Measurements from ENCODE around the gene PNMA6E.
A peak's percentile ranks its signal among the peaks of the same experiment; 100 is the strongest.

The PNMA6E gene

DNA sequence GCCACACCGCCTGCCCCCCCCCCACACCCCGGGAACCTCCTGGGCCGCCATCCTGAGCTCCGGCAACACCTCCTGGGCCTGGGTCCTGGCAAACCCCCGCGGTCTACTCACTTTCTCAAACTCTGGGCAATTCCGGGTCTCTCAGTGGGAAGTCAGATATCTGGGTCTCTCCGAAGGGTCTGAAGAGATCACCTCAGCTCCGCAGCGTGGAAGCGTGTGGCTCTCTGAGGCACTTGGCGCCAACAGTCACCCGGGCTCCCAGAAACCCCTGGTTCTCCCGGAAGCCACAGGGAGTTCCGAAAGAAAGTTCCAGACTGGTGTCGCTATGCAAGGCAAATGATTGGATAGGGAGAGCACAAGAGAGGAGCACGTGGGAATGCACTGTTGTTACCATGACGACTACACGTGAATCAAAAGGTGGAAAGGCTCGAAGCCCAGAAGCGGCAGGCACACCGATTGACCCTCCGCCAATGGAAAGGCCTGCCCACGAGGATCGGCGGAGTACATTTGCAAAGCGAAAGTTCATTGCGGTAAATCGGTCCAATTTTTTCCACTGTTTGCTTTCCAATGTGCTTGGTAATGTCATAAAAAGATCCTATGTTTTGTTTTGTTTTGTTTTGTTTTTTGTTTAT is at the start of gene PNMA6E:
Gene PNMA6E (minus strand): TSS at position 218 of the 632 bp plus-strand sequence. CDS start 2,501 bp downstream, outside the sequence.
- no peak for DNase-seq (ENCODE audit: low spot score)

DNA sequence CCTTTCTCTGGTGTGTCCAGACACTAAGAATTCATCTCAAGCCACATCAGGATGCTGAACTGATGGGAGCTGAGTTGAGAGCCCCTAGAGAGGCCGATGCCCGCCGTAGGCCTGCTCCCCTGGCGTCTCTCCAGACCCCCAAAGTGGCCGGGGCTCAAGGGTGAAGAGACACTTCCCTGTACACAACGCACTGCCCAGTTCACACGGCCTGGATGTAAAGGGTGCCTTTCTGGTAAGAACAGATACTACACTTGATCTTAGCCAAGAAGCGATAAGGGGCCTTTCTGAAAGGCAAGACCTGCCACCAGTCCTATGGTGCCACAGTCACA is 49.8 kb upstream of the PNMA6E start:
- no peak for DNase-seq (ENCODE audit: low spot score)

DNA sequence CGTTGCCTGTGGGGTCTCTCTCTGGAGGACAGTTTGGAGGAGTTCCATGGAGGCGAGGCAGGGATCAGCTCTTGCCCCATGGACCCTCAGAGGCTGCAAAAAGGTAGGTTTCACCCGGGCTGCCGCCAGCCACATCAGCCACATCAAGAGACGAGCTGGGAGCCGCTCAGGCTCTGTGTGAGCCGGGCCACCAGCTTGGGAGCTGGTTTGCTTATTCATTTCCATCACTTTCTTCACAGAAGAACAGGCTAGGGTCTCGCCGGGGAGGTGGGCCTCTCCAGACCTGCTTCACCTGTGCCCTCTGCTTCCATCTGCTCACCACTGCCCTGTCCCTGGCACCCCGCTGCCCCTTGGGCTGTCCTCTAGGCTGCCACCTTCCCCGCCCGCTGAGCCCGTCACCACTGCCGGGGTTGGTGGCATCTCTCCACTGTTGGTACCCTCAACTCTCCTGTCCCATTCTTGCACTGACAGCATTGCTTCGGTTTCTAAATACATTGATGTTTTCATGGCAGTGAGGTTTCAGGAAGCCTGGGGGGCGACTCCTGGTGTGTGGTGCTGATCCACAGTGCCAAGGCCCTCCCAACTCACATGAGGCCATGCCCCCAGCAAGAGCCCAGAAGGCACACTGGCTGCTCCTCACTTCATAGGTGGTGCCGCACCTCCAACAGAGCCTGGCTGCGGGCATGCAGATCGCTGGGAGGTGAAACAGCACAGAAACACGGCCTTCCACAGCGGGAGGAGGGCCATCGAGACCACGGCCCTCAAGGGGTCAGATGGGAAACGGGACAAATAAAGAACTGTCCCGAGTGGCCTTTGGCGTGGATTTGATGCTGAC is 49.2 kb upstream of the PNMA6E start:
- no peak for DNase-seq (ENCODE audit: low spot score)

DNA sequence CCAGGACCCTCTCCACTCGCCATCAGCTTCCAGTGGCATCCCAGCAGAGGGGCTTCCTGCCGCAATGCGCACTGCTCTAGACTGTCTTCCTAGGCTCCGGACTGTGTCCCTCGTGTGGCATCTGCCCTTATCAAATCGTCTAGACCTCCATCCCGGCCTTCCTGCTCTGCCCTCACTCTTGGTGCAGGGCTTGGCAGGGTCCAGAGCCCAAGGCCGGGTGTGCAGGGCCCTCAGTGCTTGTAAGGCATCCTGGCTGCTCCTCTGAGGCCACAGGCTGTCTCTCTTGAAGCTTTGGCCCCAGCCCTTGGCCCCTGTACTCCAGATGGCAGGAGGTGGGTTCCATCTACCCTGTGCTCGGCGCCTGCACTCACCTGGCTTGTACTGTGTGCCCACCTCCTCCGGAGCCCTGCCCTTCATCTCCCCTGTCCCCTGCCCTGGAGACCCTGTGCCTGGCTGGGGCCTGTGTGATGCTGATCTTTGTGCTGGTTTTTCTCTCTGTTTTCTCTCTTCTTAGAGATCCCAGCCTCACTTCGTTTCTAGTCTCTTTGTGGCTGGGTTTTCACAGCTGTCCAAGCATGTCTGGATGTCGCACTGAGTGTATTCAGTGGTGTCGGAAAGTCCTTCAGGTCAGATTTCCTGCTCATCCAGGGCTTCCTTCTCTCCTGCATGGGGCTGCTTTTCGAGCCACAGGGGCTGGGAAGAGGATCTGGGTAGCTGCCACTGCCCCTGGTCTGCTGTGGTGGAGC is 48.4 kb upstream of the PNMA6E start:
- DNase-seq (ENCODE audit: low spot score) = no peak

DNA sequence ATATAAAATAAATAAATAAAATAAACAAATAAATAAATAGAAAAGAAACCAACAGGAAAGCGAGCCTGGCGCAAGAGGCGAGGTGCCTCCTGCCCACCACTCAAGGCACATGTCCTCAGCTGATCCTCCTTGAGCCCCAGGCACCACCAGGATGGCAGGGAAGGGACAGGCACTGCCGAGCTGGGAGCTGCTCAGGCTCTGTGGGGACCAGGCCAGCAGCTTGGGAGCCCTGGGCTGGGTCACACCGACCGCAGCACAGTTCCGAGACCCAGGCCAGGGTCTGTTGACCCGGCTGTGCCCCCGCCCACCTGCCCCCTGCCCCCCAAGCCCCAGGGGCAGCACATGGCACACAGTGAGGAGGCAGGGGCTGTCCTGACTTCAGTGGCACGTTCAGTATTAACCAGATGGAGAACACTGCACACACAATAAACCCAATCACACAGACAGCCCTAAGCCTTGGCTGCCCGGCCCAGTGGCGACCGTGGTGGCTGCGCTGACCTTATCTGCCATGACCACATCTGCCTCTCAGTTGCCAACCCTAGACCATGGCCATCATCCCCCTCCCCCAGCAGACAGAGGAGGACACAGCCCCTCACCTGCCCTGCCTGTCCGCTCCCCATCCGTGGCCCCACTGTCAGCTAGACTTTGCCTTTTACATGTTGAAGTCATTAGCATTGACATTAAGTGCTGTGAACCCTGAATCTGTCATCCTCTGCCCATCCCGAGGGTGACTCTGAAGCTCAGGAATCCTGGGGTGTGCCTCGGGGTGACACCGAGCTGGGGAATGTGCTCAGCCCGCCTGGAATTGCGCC is 47.6 kb upstream of the PNMA6E start:
- DNase-seq (ENCODE audit: low spot score) = no peak

DNA sequence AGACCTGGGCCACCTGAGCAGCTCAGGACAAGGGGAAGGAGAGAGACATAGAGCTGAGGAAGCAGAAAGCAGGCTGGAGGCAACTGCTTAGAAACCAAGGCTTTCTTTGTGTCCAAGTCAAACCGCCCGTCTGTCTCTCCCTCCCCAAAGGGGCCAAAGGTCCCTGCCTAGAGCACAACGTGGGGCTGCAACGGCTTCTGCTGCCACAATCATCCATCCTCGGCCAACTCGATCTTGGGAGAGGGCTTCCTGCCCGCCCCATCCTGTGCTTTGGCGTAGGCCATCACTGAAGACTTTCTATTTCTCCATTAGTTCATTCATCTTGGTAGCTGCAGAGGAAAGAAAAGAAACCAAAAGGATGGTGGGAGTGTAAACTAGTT is 46.4 kb upstream of the PNMA6E start:
- no peak for DNase-seq (ENCODE audit: low spot score)

DNA sequence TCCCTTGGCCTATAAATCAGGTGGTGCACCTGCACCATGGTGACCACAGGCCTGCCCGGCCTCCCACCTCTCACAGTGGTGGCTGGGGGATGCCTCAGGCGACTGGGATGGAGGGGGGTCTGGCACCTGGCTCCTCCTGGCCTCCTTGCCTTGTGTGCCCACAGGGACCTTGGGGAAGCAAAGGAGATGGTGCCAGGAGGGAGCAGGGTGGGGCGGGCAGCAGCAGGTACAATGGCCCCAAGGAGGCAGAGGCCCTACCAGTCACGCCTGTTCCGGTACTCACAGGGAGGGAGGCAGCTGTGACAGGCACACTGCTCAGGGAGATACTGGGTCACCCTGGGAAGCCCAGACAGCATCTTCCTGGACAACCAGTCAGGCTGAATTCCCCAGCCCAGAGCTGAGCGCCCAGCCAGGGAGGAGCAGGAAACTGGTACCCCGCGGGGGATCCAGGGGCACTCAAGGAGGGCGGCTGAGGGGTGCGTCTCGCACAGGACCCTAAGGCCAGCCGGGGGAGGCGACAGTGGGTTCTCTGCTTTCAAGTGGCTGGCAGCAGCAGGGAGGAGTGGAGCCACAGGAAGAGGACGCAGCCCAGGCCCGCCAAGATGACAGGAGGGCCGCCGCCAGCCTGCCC is 45.9 kb upstream of the PNMA6E start:
- no peak for DNase-seq (ENCODE audit: low spot score)

DNA sequence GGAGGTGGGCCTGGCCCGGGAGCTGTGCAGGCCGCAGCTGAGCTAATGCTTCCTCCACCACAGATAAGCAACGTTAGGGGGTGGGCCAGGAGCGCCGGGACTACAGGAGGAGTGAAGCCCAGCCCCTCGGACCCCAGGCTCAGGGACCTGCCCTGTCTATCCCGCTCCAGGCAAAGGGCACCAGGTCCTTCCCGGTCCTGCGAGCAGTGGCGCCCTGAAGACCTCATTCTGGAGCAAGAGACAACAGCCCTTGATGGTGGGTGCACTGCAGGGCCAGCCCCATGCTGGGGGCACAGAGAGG is 45.4 kb upstream of the PNMA6E start:
- DNase-seq (ENCODE audit: low spot score) = no peak

DNA sequence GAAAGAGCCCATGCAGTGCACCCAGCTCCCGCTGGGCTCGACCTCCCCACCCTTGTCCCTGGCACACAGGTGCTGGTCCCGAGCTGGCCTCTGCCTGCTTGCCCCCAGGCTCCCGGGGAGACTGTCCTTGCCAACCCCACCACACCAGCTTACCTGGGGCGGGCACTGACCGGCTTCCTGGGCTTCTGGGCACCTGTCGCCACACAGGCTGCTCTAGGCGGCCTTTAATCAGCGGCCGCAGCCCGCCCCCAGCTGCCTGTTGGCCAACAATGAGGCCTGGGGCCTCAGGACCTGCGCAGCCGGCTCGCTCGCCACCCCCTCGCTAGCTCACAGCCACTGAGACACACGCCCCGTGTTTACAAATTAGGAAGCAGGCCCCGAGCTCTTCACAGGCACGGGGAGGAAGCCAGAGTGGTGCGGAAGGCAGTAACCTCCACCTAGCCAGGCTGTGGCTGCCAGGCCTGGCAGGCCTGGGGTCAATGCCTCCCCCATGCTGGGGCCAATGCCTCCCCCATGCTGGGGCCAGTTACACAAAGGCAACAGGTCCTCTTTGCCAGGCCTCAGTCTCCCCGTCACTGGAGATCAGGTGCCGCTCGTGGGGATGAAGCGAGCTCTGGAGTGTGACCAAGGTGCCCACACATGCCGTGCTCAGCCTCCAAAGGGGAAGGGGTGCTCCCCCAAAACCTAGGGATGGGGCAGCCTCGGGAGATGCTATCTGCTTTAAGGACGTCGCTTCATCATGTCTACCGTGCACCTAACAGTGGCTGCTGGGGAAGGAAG is 44.9 kb upstream of the PNMA6E start, which contains the start of gene TREX2:
Gene TREX2 (minus strand): TSS at position 201 of the 780 bp plus-strand sequence. CDS start 626 bp downstream, outside the sequence.
- DNase-seq (ENCODE audit: low spot score) = no peak

DNA sequence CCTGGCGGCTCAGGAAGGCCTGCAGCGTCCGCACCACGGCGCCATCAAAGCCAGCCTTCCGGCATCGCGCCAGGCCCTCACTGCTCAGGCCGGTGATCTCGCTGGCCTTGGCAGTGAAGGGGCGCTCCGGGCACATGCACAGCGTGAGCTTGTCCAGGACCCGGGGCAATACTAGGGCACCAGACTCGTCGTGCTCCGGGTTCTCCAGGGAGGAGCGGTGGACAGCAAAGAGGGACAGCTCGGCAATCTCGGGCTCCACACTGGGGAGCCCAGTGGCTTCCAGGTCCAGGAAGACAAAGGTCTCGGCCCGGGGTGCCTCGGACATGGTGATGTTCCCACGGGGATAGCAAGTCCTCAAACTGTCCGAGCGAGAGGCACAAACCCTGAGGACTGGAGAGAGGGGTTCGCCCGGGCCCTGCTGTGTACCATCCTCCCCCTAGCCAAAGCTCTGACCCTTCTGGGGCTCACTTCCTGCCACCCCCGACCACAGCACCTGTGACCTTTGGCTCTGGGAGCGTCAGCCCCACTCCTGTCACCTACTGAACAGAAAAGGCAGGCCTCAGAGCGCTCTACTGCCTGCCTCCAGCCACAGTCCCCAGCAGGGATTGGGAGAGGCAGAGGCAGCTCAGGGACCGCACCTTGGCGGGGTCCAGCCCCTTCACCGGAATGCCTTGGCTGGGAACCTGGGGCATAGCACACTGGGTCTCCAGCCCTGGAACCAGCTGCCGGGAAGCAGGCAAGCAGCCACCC is 44.1 kb upstream of the PNMA6E start:
- no peak for DNase-seq (ENCODE audit: low spot score)

DNA sequence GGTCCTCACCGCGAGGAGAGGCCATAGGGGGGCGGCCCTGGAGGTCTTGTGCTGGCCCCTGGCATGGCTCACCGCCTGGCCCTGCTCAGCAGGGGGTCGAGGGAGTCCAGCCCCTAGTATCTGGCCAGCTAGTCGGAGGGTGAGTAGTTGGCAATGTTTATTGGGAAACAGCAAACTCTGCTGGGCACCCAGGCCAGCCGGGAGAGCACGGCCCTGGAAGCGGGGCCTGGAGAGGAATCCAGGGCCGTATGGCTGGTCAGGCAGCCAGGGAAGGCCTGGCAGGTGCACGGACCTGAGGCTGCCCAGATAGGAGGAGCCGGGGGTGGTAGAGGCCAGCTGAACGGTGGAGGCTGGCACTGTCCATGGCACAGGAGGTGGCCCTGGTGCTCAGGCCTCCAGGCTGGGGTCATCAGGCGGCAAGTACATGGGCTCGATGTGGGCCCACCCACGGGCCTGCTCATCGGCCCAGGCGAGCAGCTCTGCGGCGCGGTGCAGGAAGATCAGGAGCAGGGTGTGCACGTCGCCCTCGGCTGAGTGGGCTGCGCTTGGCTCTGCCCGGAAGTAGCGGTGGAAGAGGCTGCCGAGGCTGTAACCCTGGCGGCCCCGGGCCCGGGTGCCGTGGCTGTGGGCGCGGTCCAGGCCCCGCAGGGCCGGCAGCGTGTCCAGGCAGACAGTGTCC is 43.3 kb upstream of the PNMA6E start:
- no peak for DNase-seq (ENCODE audit: low spot score)

DNA sequence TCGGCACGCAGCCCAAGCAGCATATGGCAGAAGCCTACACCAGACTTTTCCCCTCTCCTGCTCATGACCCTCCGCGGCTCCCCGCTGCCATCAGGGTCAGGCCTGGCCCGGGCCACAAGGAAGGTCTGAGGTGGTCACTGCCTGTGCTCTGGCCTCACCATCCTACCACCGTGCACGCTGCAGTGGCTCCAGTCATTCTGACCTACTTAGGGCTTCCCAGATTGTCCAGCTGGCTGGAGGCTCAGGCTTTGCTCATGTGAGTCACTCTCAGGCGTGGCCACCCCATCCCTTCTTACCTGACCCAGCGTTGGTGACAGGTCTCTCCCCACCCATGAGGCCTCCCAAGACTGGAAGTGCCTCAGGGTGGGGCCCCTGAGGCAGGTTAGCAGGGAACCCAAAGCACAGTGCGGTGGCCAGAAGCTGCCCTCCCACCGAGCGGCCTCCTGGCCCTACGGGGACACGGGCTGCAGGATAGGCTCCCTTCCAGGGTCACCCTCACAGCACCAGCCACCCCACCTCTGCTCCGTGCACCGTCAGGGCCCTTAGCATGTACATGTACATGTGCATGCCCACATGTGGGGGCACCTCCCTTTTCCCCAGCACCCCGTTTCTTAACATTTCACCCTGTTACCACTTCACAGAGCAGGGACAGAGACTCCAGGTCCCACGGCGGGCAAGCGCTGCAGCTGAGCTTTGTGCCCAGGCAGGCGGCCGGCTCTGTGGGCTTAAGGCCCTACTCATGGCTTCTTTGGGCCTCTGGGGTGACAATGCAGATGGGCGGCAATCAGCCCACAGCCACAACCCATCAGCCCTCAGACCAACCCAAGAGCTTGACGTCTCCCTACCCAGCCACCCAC is 42.6 kb upstream of the PNMA6E start:
- peak; percentile 4 for DNase-seq (ENCODE audit: low spot score)

DNA sequence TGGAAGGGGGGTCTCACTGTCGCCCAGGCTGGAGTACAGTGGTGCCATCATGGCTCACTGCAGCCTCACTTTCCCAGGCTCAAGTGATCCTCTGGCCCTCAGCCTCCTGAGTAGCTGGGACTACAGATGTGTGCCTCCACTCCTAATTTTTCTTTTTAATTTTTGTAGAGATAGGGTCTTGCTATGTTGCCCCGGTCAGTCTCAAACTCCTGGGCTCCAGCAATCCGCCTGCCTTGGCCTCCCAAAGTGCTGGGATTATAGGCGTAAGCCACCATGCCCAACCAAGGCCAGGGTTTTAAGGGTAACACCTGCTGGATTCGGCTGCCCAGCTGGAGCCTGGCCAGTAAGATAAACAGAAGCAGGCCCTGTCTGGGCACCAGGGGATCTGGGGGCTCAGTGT is 41.3 kb upstream of the PNMA6E start:
- DNase-seq (ENCODE audit: low spot score) = no peak

DNA sequence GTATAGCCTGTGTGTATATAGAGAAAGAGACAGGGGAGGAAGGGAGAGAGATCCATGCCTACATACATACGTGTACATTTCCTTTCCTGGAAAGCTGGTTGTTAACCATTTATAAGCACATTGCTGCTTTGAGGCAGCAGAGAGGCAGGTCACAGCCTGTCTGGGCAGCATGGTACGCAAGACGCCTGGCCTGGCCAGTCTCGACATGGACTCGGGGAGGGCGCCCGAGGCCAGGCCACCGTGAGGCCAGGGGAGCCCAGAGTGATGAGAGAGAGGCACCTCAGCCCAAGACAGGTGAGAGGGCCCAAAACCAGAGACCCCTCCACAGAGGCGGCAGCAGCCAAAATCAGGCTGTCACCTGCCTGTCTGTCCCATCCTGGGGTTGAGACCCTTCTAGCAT is 40.8 kb upstream of the PNMA6E start:
- DNase-seq (ENCODE audit: low spot score) = no peak

DNA sequence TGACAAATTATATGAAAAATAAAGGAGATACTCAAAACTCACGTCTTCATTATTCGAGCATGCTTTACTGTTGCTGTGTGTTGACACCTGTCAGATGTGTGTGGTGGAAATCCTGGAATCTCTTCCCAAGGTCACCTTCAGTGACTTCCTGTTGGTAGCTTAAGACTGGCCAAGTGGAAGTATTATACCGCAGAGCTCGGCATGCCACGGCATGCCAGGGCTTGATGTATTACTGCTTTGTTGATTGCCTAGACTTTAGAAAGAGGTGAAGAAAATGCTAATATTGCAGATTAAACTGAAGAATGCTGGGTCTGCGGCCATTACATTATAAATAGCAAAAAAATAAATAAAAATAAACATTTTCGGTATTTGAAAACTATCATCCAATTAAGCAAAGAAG is 40.1 kb upstream of the PNMA6E start:
- DNase-seq (ENCODE audit: low spot score) = no peak

DNA sequence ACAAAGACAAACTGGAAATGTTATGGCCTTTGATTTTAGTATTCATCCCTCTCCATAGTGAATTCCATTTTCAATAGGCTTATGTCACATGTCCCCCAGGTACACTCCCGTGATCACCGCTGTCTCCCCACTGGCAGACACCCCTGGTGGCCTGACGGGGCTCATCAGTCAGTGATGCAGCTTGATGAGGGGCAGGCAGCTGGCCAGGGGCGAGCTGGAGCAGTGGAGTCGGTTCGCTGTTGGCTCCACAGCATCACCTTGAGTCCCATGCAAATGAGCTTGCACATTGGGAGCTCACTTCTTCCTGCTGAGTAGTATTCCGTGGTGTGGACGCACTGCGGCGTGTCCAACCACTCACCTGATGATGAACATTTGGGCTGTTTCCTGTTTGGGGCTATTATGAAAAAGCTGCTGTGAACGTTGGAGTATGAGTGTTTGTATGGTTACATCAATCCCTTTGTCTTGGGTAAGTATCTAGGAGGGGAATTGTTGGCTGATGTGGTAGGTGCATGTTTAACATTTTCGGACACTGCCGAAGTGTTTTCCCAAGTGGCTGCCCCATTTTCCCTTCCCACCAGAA is 39.5 kb upstream of the PNMA6E start:
- no peak for DNase-seq (ENCODE audit: low spot score)

DNA sequence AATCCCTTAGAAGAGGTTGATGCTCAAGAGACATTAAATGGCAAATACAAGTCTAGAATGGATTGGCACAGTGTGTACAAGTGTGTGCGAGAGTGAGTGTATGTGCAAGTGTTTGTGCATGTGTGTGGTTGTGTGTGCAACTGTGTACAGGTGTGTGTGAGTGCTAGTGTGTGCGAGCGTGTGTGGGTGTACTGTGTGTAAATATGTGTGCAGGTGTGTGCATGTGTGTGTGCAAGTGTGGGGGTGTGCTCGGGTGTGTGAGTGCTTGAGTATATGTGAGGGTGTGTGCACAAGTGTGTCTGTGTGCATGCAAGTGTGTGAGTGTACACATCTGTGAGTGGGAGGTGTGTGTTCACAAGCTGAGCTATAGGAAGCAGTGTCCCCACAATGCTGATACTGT is 38.8 kb upstream of the PNMA6E start:
- DNase-seq (ENCODE audit: low spot score) = no peak

DNA sequence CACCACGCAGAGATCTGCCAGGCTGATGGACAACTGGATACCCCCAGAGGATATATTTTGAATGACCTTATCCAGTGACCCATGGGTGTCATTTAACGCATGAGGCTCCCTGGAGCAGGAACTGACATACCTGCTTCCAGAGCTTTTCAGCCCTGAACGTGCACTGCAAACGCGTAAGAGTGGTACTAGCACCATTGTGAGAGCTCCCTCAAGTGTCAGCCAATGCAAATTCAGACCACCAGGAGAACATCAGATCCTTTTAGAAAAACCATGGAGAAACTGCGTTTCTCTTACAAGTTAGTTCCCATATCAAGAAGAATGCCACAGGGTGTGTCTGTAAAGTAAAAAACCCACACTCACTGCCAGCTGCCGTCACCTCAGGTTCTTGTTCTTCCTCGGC is 37.4 kb upstream of the PNMA6E start:
- peak; percentile 39 for DNase-seq (ENCODE audit: low spot score)

All from kidney tubule cell (primary cell).